KOPT-K1 (cell line): ENCODE data around the gene SP8.
"Not testable (repeated sequence)": the region's sequence is repeated elsewhere in the genome, so short reads cannot be mapped to it uniquely, and the experiment has no call there.

Source experiments
- H3K27ac ChIP-seq: fragments of 200-600 bp; sonication (generic); 2 replicates; pipeline ENCODE4 v1.5.1; 2016; ENCODE audit warnings: antibody characterized with exemption, mild to moderate bottlenecking, low read depth, low read length; ENCODE audit not compliant: poor library complexity, severe bottlenecking
- H3K36me3 ChIP-seq: fragments of 200-600 bp; sonication (generic); 2 replicates; pipeline ENCODE4 v1.5.1; 2017; ENCODE audit warnings: antibody characterized with exemption, mild to moderate bottlenecking, low read length, moderate library complexity; ENCODE audit not compliant: insufficient read depth
- H3K9me3 ChIP-seq: fragments of 200-600 bp; sonication (generic); 2 replicates; pipeline ENCODE4 v1.5.1; 2017; ENCODE audit warnings: antibody characterized with exemption, low read length, mild to moderate bottlenecking; ENCODE audit not compliant: insufficient read depth, poor library complexity, severe bottlenecking

Gene SP8

DNA sequence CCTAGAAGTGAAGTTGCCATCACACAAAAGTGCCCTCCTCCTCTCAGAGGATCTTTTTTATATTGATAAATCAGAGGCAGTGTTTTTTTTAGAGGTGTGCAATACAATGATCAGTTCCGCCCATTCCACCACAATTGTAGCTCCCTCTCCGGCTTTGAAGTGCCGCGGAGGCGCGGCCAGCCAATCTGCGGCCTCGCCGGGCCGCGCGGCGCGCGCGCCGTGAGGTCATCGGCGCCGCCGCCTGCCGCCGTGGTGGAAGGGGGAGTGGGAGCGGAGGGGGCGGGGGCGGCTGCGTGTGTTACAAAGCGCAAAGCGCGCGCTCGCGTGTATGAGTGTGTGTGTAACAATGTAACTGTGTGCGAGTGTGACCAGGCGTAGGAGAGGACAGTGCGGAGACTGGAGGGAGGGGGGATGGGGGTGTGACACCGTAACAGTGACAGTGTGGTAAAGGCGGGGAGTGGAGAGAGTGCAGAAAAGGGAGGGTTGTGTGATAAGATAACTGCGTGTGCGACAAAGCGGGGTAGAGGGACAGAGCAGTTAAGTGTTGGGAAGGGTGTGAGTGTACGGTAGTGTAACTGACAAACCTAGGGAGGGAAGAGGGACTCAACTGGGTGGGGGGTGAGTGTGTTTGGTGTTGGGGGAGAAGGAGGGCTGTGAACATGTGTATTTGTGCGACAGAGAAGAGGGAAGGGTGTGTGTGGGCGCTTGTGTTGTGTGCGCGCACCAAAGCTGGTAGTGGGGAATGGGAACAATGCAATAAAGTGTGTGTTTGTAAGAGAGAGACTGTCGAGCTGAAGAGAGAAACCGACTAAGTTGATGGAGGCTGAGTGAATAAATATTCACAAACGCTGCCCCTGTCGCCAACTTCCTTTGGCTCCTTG lies at the start of gene SP8:
Gene SP8, minus strand, starts transcription at position 108 of the 881 bp plus-strand sequence. Its CDS starts 88 bp downstream, at position 20.
- Histone ChIP-seq H3K27ac (no peak within 1 kb of the TSS), H3K36me3 (no peaks in the 10 kb centered on the region), H3K9me3 (no peaks in the 10 kb centered on the region)

DNA sequence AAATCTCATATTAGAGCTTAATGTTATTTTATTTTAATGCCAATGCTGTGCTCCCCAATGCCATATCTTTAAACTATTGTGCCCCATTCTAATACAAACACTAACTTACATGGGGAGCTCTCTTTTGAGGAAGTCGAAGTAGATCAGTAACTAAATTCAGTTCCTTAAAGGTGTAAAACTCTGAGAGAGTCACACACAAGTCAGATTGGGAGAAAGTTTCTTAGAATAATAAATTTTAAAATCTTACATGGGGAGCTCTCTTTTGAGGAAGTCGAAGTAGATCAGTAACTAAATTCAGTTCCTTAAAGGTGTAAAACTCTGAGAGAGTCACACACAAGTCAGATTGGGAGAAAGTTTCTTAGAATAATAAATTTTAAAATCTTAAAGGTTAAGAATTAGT lies 49.7 kb upstream of the SP8 start:
- not testable (repeated sequence) for H3K27ac ChIP-seq, H3K36me3 ChIP-seq, H3K9me3 ChIP-seq

DNA sequence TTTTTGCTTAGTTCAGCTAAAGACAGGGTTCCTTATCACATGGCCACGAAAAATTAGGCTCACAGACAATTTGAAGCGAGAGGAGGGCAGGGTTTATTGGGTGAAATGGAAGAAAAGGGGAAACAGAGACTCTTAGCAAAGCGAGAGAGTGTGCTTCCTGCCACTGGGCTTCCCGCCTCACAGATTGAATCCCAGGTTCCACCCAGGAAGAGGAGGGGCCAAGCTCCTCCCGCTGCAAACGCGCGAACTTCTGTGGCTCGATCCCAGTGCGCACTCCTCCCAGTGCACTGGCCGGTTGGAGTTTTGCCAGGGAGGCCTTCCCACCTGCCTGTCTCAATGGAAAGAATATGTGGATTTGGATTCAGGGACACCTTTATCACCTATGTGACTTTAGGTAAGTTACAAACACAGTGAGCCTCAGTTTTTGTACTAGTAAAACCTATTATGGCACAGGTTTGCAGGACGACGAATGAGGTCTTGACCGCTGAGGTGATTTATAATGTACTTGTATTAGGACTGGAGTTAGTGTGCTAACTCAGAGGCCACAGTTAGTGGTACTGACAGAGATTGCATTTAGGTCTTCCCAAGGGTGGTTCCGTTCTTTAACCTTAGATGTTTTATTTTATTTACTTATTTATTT lies 48.5 kb upstream of the SP8 start:
- no peaks in the 10 kb centered on the region for H3K9me3 ChIP-seq
- no peaks in the 10 kb centered on the region for H3K36me3 ChIP-seq
- H3K27ac ChIP-seq: no peak overlapping the region

DNA sequence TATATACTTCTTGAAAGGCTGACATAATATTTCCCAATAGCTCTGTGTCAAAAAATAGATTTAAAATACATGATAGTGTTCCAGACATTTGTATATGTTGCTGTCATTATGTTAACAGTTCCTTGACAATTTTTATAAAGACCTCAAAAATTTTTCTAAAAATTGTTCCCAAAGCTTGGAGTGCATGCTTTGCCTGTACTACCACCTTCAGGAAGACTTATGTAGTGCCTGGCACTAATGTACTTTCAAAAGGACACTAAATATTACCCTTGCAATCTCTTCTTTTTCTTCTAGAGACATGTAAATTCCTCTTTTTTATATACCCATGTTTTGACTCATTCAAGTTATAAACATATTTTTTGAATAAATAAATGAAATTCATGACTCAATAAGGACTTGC lies 48.0 kb upstream of the SP8 start:
- Histone ChIP-seq H3K9me3 (no peaks in the 10 kb centered on the region), H3K36me3 (no peaks in the 10 kb centered on the region), H3K27ac (no peak overlapping the region)

DNA sequence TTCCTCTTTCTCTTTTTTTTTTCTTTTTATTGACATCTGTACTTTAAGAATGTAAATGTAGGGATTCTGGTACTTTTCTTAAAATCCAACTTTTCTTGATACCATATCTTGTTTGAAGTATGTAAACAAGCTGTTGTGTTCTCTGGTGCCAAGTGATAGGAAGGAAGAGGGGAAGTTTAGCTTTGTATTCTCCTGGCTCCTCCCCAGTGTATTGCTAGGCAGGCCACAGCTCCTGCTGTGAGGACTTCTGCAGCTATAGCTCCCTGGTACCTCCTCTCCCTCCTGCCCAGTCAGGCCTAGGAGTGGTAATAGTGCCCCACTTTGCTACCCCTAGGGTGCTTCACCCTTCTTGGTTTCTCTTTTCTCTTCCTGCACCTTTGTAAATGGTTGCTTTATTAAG lies 45.3 kb upstream of the SP8 start:
- Histone ChIP-seq H3K9me3 (no peaks in the 10 kb centered on the region), H3K27ac (no peak overlapping the region), H3K36me3 (no peaks in the 10 kb centered on the region)

DNA sequence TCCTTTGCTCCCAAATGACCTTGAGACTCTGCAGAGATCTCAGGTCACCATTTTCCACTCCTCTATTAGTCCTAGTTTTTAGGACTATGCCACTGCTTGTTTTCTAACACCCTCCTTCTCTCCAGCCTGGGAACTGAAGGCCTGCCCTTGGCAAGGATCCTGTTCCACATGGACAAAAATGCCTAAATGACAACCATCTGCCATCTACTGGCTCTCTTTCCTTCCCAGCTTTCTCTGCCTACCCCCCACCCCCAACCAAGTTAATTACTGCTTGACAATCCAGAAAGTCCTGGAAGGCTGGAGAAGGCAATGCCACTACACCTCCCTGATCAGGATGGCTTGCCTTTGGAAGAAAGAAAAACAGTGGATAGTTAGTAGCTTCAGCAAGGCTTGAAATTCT lies 44.8 kb upstream of the SP8 start:
- H3K27ac ChIP-seq: no peak overlapping the region
- no peaks in the 10 kb centered on the region for H3K36me3 ChIP-seq
- H3K9me3 ChIP-seq: no peaks in the 10 kb centered on the region

DNA sequence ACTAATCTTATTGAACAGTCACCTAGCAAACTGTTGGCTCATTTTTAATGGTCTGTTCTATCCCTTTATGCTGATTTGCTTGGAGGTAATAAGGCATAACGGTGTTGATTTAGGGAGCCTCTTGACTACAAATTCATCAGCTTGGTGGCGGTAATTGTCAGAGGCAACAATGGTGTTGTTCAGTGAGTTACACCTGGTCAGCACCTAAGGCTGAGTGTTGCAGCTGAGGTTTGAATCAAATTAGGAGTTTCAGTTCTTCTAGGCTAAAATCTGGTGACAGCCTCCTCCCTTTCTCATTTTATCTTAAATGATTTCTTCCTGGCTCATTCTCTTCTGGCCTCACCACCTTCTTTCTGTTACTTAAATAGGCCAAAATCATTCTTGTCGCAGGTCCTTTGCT lies 42.3 kb upstream of the SP8 start:
- H3K27ac ChIP-seq: no peak overlapping the region
- H3K9me3 ChIP-seq: no peaks in the 10 kb centered on the region
- no peaks in the 10 kb centered on the region for H3K36me3 ChIP-seq

DNA sequence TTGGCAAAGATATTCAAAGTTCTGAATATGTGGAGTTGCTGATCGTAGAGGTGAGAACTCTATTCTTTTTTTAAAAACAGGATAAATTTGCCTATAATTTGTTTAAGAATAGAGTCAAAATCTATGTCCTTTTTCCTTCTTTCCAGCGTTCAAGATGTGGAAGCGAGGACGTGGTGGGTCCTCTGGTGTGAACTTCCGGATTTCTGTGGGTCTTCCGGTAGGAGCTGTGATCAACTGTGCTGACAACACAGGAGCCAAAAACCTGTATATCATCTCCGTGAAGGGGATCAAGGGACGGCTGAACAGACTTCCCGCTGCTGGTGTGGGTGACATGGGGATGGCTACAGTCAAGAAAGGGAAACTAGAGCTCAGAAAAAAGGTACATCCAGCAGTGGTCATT lies 40.5 kb upstream of the SP8 start:
- Histone ChIP-seq H3K27ac (no peak overlapping the region), H3K36me3 (no peaks in the 10 kb centered on the region)

DNA sequence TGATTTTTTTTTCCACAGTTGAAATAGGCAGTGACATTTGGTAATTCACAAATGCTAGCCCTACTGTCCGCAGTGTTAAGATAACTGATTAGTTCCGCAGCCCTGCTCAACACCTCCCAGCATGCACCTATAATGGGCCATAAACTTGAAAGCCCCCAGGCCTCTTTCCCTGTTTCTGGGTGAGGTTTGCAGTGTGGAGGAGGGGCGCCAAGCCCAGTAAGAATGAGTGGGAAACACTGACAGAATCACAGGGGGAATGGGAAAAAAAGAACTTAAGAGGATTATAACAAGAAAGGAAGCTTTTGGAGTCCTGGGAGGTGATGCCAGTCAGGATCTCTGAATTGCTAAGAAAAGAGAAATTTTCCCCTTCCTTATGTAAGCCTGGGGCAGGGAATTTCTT lies 39.6 kb upstream of the SP8 start:
- Histone ChIP-seq H3K9me3 (no peaks in the 10 kb centered on the region), H3K36me3 (no peaks in the 10 kb centered on the region), H3K27ac (no peak overlapping the region)

More for the DNA sequence above, 40.5 kb upstream of the SP8 start:
- no peaks in the 10 kb centered on the region for H3K9me3 ChIP-seq

DNA sequence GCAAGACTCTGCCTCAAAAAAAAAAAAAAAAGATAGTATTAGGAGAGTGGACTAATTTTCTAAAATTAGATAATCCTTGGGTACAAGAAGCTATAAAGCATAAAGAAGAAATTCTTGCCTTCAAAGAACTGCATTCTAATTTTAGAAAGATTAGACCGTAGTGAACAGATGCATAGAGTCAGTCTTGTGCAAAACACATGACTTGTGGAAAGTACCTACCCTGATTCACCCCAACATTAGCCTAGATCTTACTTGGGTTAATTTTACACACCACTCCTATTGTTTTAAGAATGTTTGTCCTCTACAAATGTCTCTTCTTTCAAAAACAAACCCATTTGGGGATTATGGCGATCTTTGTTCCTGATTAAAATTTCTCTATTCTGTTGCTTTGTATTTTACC lies 38.9 kb upstream of the SP8 start:
- H3K27ac ChIP-seq: no peak overlapping the region

DNA sequence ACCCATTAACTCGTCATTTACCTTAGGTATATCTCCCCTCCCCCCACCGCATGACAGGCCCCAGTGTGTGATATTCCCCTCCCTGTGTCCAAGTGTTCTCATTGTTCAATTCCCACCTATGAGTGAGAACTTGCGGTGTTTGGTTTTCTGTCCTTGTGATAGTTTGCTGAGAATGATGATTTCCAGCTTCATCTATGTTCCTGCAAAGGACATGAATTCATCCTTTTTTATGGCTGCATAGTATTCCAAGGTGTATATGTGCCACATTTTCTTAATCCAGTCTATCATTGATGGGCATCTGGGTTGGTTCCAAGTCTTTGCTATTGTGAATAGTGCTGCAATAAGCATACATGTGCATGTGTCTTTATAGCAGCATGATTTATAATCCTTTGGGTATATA lies 34.7 kb upstream of the SP8 start:
- not testable (repeated sequence) for H3K27ac ChIP-seq, H3K36me3 ChIP-seq, H3K9me3 ChIP-seq

More for the DNA sequence above, 38.9 kb upstream of the SP8 start:
- no peaks in the 10 kb centered on the region for H3K36me3 ChIP-seq
- no peaks in the 10 kb centered on the region for H3K9me3 ChIP-seq

DNA sequence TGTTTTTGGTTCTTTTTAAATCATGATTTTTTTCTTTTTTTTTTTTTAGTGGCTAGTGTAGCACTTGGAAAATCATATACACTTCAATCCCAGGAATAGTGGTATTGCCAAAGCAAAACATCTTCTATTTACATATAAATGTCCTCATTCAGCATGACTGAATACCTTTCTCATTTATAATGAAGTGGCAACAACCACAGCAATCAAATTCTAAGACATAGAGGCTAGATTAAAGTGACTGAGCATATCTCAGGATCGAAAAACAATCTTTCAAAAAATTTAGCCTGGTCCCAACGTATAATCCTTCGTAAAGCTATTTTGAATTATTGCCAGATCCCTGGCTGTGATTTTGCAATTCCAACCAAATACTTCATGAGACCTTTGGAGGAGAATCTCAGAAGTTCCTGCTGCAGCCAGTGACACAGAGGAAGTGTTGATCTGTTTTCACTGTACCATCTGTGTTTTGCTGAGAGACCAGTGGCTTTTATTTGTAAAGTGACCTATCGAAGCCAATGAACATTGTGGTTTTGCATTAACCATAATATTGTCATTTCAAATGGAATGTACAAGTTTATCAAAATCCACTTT lies 29.8 kb upstream of the SP8 start:
- H3K9me3 ChIP-seq: no peaks in the 10 kb centered on the region
- H3K27ac ChIP-seq: no peak overlapping the region
- no peaks in the 10 kb centered on the region for H3K36me3 ChIP-seq

DNA sequence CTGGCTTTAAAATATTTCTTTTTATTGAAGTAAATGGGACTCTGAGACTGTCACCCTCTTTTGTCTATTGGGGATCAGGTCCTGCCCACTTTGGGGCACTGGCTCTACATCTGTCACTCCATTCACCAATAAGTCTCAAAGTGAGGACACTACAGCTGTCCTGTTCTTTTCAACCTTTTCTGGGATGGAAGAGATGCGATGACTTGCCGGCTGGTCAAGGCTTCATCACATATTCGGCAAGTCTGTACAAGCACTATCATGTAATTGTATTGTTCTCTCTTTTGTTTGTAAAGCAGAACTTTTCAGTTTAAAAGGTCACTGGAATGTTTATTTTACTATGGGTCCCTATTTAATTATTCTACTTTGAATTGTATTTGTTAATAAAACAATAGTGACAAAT lies 17.7 kb upstream of the SP8 start:
- Histone ChIP-seq H3K27ac (no peak overlapping the region), H3K36me3 (no peaks in the 10 kb centered on the region), H3K9me3 (no peaks in the 10 kb centered on the region)

DNA sequence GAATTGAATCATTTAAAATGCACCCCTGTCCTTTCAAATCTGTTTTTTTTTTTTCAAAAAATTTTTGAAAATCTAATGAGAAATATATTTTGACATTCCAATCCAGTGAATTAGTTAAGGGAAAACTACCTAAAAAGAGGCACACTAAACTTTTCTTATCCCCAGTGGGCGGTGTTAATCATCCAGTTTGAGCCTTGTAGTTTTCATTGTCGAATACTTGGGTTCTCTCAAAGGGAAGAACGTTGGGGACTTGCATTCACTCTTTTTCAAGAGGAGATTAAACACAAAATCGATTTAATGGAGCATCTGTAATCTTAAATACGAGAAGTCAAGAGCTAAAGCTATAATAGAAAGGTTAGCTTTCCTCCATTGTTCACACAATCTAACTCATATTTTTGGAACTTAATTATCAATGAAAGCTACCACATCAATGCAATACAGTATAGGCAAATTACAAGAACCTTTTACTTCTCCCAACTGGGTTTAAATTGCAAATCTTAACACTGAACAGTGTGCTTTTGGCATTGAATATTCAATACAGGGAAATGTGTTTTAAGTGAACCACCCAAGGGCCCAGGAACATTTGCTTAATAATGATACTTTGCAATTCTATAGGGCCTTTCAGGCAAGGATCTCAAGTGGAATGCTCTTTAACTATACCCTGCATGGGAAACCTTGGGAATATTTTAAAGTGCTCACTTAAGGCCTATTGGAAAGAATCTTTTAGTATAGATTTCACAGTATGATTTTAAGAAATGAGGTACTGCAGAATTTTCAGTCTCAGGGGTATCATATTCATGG lies 13.1 kb upstream of the SP8 start:
- H3K9me3 ChIP-seq: no peaks in the 10 kb centered on the region
- H3K27ac ChIP-seq: no peak overlapping the region

DNA sequence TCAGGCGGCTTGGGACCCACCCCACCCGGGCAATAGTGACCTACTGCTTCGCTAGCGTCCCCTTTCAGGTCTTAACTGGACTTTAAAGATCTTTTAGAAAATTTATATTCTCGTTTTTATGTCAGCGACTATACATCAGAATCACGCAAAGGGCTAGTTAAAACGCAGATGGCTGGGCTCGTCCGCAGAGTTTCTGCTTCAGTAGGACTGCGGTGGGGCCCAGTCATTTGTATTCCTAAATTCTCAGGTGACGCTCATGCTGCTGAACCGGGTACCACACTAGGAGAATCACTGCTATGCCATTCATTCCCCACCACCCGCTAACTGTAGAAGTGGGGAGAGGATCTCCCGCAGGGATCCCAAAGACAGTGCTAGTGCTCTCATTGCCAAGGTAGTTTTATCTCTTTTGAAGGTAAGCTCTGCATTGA lies 12.0 kb upstream of the SP8 start:
- Histone ChIP-seq H3K9me3 (no peaks in the 10 kb centered on the region), H3K27ac (no peak overlapping the region), H3K36me3 (no peaks in the 10 kb centered on the region)

More for the DNA sequence above, 13.1 kb upstream of the SP8 start:
- H3K36me3 ChIP-seq: no peaks in the 10 kb centered on the region
